GM18909 (cell line): Measurements from ENCODE around the gene CAPN12.
"Not testable (repeated sequence)": the region's sequence is repeated elsewhere in the genome, so short reads cannot be mapped to it uniquely, and the experiment has no call there.

Experiments used
- ATAC-seq: cut with Tn5 transposase; IDR thresholded peaks from one replicate; pipeline ENCODE4 v1.9.1; 2021; ENCODE audit warnings: mild to moderate bottlenecking; ENCODE audit not compliant: unreplicated experiment, poor library complexity

CAPN12 gene

GRCh38 chr19:38744298-38744681 is at the start of gene CAPN12:
TSS of gene CAPN12 (minus strand) at chr19:38744474. CDS start at chr19:38744165, 309 bp downstream.
- no peak for ATAC-seq

GRCh38 chr19:38793671-38794070 is 49.4 kb upstream of the CAPN12 start:
- no peak for ATAC-seq

GRCh38 chr19:38793177-38793576 is 48.9 kb upstream of the CAPN12 start:
- no peak for ATAC-seq

- no peak for ATAC-seq
Observed at GRCh38 chr19:38792250-38793111, 48.2 kb upstream of the CAPN12 start.

GRCh38 chr19:38791451-38792064 is 47.3 kb upstream of the CAPN12 start:
- not testable (repeated sequence) for ATAC-seq

GRCh38 chr19:38790507-38791403 is 46.5 kb upstream of the CAPN12 start:
- not testable (repeated sequence) for ATAC-seq

GRCh38 chr19:38788478-38789243 is 44.4 kb upstream of the CAPN12 start, which contains the start of gene LGALS7B:
TSS of gene LGALS7B (plus strand) at chr19:38789200. CDS start at chr19:38789227, 27 bp downstream.
- no peak for ATAC-seq

- ATAC-seq = no peak
Observed at GRCh38 chr19:38786572-38787265, 42.4 kb upstream of the CAPN12 start.

- not testable (repeated sequence) for ATAC-seq
Observed at GRCh38 chr19:38786061-38786460, 41.8 kb upstream of the CAPN12 start.

- no peak for ATAC-seq
Observed at GRCh38 chr19:38785187-38785699, 41.0 kb upstream of the CAPN12 start.

- no peak for ATAC-seq
Observed at GRCh38 chr19:38784224-38784623, 40.0 kb upstream of the CAPN12 start.

GRCh38 chr19:38782212-38782611 is 37.9 kb upstream of the CAPN12 start:
- ATAC-seq = not testable (repeated sequence)

- no peak for ATAC-seq
Observed at GRCh38 chr19:38781058-38781457, 36.8 kb upstream of the CAPN12 start.

- no peak for ATAC-seq
Observed at GRCh38 chr19:38780443-38780842, 36.2 kb upstream of the CAPN12 start.

GRCh38 chr19:38778733-38779132 is 34.5 kb upstream of the CAPN12 start:
- no peak for ATAC-seq

- ATAC-seq = no peak
Observed at GRCh38 chr19:38774181-38774950, 30.1 kb upstream of the CAPN12 start.

GRCh38 chr19:38773469-38774177 is 29.3 kb upstream of the CAPN12 start, which contains the start of gene LGALS7:
TSS of gene LGALS7 (minus strand) at chr19:38773517. CDS start at chr19:38773492, 25 bp downstream.
- ATAC-seq = no peak
